ENCODE measurements around the gene SAMD5.

Gene SAMD5

DNA sequence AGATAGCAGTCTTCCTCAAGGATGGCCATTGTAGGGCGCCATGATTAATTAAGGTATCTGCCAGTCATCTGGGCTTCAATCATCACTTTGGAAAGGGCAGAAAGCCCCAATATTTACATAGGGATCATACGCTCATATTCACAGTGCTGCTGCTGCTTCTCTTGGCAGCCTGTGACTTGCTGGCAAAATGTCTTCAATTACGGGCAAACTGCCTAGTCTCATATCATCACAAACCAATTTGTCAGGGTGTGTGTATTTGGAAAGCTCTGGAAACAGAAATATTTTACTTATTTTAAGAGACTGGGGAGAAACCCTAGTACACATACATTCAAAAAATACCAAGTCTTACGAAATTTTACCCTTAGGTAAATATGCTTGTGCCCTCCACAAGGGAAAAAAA lies 77.6 kb downstream of the SAMD5 start:
- TF ChIP-seq, protein P1, sequence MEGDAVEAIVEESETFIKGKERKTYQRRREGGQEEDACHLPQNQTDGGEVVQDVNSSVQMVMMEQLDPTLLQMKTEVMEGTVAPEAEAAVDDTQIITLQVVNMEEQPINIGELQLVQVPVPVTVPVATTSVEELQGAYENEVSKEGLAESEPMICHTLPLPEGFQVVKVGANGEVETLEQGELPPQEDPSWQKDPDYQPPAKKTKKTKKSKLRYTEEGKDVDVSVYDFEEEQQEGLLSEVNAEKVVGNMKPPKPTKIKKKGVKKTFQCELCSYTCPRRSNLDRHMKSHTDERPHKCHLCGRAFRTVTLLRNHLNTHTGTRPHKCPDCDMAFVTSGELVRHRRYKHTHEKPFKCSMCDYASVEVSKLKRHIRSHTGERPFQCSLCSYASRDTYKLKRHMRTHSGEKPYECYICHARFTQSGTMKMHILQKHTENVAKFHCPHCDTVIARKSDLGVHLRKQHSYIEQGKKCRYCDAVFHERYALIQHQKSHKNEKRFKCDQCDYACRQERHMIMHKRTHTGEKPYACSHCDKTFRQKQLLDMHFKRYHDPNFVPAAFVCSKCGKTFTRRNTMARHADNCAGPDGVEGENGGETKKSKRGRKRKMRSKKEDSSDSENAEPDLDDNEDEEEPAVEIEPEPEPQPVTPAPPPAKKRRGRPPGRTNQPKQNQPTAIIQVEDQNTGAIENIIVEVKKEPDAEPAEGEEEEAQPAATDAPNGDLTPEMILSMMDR (IDR thresholded peaks at IDR 0.05; ENCODE audit: low read depth, low read length, missing control alignments), result no peak
- no peak for DNase-seq (ENCODE audit: extremely low read depth, low read depth)
- H3K4me3 ChIP-seq (replicated peaks; ENCODE audit: low read depth, low read length), result no peak overlapping the region

GRCh38 chr6:147587907-147588306 lies 79.4 kb downstream of the SAMD5 start:
- TF ChIP-seq, protein P1 (IDR thresholded peaks at IDR 0.05; ENCODE audit: low read depth, low read length, missing control alignments), result no peak
- H3K4me3 ChIP-seq (replicated peaks; ENCODE audit: low read depth, low read length), result no peak overlapping the region
- no peak for DNase-seq (ENCODE audit: extremely low read depth, low read depth)

GRCh38 chr6:147588469-147588868 lies 80.0 kb downstream of the SAMD5 start:
- DNase-seq (ENCODE audit: extremely low read depth, low read depth), result no peak
- TF ChIP-seq, protein P1 (IDR thresholded peaks at IDR 0.05; ENCODE audit: low read depth, low read length, missing control alignments), result no peak
- H3K4me3 ChIP-seq (replicated peaks; ENCODE audit: low read depth, low read length), result no peak overlapping the region

GRCh38 chr6:147589739-147590250 lies 81.3 kb downstream of the SAMD5 start:
- H3K4me3 ChIP-seq (replicated peaks; ENCODE audit: low read depth, low read length), result no peak overlapping the region
- TF ChIP-seq, protein P1 (IDR thresholded peaks at IDR 0.05; ENCODE audit: low read depth, low read length, missing control alignments), result no peak
- no peak for DNase-seq (ENCODE audit: extremely low read depth, low read depth)

GRCh38 chr6:147595961-147596360 lies 87.5 kb downstream of the SAMD5 start:
- no peak overlapping the region for H3K4me3 ChIP-seq (replicated peaks; ENCODE audit: low read depth, low read length)
- no peak for DNase-seq (ENCODE audit: extremely low read depth, low read depth)
- TF ChIP-seq, protein P1 (IDR thresholded peaks at IDR 0.05; ENCODE audit: low read depth, low read length, missing control alignments), result no peak

GRCh38 chr6:147603392-147604081 lies 95.0 kb downstream of the SAMD5 start:
- TF ChIP-seq, protein P1 (IDR thresholded peaks at IDR 0.05; ENCODE audit: low read depth, low read length, missing control alignments), result no peak
- H3K4me3 ChIP-seq (replicated peaks; ENCODE audit: low read depth, low read length), result no peak overlapping the region
- DNase-seq (ENCODE audit: extremely low read depth, low read depth), result no peak

Data from HFF-Myc (cell line).